GM12878 (cell line): ENCODE measurements around the gene FGF11.

Experiments
- CEBPB ChIP-seq, 2 experiments: fragments of 150-350 bp in 1 of 2; IDR thresholded peaks; 2 replicates each; pipeline ENCODE4 v1.6.1; 2012 to 2014; ENCODE audit warnings: low read depth in 2 of 2, low read length in 2 of 2, borderline replicate concordance in 1 of 2, inconsistent platforms in 1 of 2
- CREM ChIP-seq: IDR thresholded peaks from 2 replicates; pipeline ENCODE4 v1.6.1; 2014; ENCODE audit warnings: antibody characterized with exemption, low read depth
- CTCF ChIP-seq, 3 experiments: IDR thresholded peaks in 2 of 3; conservative IDR thresholded peaks in 1 of 3; 2 replicates each; pipeline ENCODE4 v1.5.1; 2011; ENCODE audit warnings: low read depth in 3 of 3, low read length in 3 of 3, mild to moderate bottlenecking in 3 of 3, control low read depth in 2 of 3, moderate library complexity in 2 of 3, inconsistent platforms in 1 of 3, mixed read lengths in 1 of 3; ENCODE audit not compliant: control insufficient read depth in 2 of 3, insufficient read depth in 1 of 3; ENCODE audit errors: extremely low read depth in 1 of 3
- EP300 ChIP-seq, 2 experiments: fragments of 150-350 bp in 1 of 2; IDR thresholded peaks; 2 replicates each; pipeline ENCODE4 v1.6.1; 2011 to 2012; ENCODE audit warnings: low read depth in 2 of 2, low read length in 2 of 2, borderline replicate concordance in 1 of 2, improper control_type of control experiment in 1 of 2, inconsistent platforms in 1 of 2; ENCODE audit not compliant: control insufficient read depth in 1 of 2
- FOS ChIP-seq: IDR thresholded peaks from 3 replicates; pipeline ENCODE4 v1.6.1; 2011; ENCODE audit warnings: borderline replicate concordance; ENCODE audit not compliant: insufficient read length; ENCODE audit errors: extremely low read depth
- FOXK2 ChIP-seq: fragments of 450-650 bp; IDR thresholded peaks from 2 replicates; pipeline ENCODE4 v1.6.1; 2017; ENCODE audit warnings: mild to moderate bottlenecking, moderate library complexity
- FOXM1 ChIP-seq: IDR thresholded peaks from 2 replicates; pipeline ENCODE4 v1.6.1; 2012; ENCODE audit warnings: low read depth, mild to moderate bottlenecking, inconsistent platforms, low read length, moderate library complexity
- NBN ChIP-seq: fragments of 450-650 bp; IDR thresholded peaks from 2 replicates; pipeline ENCODE4 v1.6.1; 2016
- POLR2A ChIP-seq: IDR thresholded peaks from 2 replicates; pipeline ENCODE4 v1.6.1; 2011; ENCODE audit warnings: low read depth, mild to moderate bottlenecking, low read length
- TAF1 ChIP-seq: IDR thresholded peaks from 2 replicates; pipeline ENCODE4 v1.6.1; 2011; ENCODE audit warnings: mild to moderate bottlenecking, low read depth, low read length, borderline replicate concordance
- TF ChIP-seq, protein P1 (sequence below): IDR thresholded peaks from 2 replicates; pipeline ENCODE4 v1.6.1; 2012; ENCODE audit warnings: low read depth, low read length, improper control_type of control experiment

- TF ChIP-seq FOXM1 (no peak), FOXK2 (no peak), CREM (no peak), POLR2A (no peak), CEBPB (IDR thresholded peaks at IDR 0.05; ENCODE audit: borderline replicate concordance in 1 of 2, low read depth in 2 of 2, low read length in 2 of 2) (no peak), TAF1 (no peak), EP300 (IDR thresholded peaks at IDR 0.05; ENCODE audit: borderline replicate concordance in 1 of 2, control insufficient read depth in 1 of 2, low read depth in 2 of 2, low read length in 2 of 2) (no peak), NBN (no peak), FOS (no peak), CTCF (IDR thresholded peaks at IDR 0.05 in 2 of 3, conservative IDR thresholded peaks at IDR 0.05 in 1 of 3; ENCODE audit: control insufficient read depth in 2 of 3, extremely low read depth in 1 of 3, insufficient read depth in 1 of 3, low read depth in 3 of 3, low read length in 3 of 3) (no peak)
- TF ChIP-seq, protein P1, sequence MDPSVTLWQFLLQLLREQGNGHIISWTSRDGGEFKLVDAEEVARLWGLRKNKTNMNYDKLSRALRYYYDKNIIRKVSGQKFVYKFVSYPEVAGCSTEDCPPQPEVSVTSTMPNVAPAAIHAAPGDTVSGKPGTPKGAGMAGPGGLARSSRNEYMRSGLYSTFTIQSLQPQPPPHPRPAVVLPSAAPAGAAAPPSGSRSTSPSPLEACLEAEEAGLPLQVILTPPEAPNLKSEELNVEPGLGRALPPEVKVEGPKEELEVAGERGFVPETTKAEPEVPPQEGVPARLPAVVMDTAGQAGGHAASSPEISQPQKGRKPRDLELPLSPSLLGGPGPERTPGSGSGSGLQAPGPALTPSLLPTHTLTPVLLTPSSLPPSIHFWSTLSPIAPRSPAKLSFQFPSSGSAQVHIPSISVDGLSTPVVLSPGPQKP: no peak
Observed at GRCh38 chr17:7431231-7431630, 8.1 kb upstream of the FGF11 start.
